GM21423 (cell line): Measurements from ENCODE around the gene KDM4B.

Experiments used
- ATAC-seq: cut with Tn5 transposase; IDR thresholded peaks from one replicate; pipeline ENCODE4 v1.9.1; 2021; ENCODE audit warnings: mild to moderate bottlenecking, moderate library complexity; ENCODE audit not compliant: unreplicated experiment

KDM4B gene

DNA sequence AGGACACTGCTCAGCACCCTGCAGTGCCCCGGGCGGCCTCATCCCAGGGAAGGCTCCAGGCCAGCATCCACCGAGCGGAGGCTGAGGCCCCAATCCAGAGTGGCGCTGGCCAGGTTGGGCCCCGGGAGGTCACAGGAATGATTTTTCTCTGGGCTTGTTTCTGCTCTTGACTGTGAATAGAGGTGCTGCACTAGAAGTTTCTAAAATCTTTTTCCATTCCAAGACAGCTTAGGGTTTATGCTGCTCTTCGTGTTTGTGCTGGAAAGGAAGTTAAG is 15.1 kb downstream of the KDM4B start:
- no peak for ATAC-seq

DNA sequence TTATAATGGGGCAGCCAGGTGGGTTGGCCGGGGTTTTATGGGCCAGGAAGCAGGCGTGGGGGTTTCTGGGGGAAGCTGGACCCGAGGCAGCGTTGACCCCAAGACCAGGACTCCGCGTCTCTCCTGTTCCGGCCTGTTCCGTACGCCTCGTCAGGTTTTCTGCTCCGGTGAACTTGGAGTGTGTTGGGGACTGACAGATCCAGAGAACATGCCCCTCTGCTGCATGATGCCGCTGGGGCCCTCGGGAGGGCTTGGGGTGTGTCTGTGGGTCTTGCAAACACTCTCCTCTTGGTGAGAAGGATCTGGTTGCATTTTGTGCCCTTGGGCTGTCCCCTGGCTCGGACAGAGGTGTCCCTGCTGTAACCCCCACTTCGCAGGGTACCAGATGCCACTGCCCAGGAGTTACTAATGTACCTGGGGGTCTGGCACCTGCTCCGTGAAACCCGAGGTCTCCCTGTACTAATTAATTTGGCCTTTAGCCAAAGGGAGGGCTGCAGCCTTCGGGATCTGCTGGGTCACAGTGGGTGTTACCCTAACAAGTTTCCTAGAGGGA is 15.6 kb downstream of the KDM4B start:
- ATAC-seq, result no peak

DNA sequence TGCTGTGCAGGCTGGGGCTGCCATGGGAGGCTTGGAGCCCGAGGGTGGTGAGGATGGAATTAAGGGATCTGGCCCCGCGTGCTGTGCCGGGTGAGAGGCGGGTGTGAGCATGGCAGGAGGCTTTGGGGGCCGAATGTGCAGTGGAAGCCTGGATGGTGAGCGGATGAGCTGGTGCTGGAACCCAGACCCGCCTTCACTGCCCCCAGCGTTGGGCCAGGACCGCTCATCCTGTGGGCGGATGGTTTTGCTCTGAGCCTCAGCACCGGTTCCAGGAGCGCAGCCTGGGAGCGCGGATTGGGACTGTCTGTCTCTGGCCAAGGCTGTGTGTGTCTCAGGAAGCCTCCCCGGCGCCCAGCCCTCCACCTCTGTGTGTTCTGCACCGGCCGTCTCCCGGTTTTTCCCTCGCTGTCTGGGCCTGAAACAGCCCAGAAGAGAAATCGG is 16.7 kb downstream of the KDM4B start:
- ATAC-seq, result no peak

DNA sequence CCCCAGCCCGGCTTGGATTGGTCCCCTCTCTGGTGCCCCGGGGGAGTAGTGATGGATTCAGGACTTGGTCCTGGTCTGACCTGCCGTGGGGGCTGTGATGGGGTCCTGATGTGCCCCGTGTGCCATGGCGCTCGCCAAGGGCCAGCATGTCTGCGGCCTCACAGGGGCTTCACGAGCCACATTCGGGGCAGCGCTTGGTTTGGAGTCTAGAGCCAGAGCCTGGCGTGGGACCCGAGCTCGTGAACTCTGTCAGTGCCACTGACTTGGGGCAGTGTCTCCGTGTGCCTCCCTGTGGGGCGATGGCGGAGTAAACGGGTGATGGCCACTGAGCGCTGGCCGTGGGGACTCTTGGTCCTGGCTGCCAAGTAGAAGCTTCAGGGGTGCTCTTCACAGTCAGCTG is 17.1 kb downstream of the KDM4B start:
- no peak for ATAC-seq

DNA sequence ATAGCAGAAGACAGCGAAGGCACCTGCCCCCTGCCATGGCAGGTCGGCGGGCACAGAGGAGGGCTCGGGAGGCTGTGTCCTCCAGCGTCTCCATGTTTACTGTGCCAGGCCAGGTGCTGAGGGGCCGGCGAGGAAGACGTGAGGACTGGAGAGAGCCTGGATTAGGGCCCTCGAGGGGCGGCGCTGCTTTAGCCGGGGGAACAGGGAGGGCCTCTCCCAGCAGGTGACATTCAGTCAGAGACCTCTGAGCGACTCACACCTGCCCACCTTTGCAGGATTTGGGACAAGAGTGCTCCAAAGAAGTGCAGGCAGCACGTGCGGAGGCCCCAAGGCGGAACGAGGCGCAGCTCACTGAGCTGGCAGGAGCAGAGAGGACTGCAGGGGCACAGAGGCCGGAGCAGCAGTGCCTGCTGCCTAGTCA is 17.6 kb downstream of the KDM4B start:
- no peak for ATAC-seq

DNA sequence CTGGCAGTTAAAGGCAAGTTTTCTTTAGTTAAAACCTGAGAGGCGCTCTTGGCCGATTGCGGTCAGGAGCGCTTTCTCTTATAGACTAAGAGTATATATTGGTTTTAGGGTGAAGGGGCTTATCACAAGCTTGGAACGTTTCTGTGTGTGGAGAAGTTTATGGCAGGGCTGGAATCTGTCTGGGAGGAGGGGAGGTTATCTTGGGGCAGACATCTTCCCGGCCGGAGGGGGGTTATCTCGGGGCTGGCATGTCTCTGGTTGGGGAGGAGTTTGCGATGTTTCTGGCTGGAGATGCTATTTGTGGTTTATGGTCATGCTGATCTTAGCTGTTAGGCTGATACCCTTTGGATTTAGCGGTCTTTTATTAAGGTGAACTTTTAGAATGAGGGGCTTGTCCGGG is 18.3 kb downstream of the KDM4B start:
- no peak for ATAC-seq

DNA sequence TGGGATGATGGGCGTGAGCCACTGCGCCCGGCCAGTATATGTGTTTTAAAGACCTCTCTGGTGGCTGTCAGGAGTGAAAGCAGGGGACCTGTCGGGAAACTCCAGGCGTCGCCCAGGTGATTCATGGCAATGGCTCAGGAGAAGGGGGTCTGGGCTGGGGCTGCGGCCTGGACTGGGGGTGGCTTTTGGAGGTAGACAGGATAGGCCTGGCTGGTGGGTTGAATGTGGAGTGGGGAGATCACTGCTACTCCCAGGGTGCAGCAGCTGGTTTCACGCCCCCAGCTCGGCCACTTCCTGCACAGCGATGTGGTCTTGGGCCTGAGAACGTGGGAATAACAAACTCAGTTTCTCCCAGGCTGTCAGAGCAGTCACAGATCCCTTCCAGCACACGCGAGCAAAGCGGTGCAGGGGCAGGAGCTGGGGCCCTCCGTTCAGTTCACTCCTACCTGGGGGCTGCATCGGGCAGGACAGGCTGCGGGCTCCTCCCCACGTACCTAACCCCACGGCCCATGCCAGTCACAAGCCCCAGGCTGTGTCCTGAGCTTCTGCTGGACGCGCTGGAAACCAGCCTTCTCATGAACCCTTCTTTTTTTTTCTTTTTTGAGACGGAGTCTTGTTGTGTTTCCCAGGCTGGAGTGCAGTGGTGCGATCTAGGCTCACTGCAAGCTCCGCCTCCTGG is 18.9 kb downstream of the KDM4B start:
- no peak for ATAC-seq

DNA sequence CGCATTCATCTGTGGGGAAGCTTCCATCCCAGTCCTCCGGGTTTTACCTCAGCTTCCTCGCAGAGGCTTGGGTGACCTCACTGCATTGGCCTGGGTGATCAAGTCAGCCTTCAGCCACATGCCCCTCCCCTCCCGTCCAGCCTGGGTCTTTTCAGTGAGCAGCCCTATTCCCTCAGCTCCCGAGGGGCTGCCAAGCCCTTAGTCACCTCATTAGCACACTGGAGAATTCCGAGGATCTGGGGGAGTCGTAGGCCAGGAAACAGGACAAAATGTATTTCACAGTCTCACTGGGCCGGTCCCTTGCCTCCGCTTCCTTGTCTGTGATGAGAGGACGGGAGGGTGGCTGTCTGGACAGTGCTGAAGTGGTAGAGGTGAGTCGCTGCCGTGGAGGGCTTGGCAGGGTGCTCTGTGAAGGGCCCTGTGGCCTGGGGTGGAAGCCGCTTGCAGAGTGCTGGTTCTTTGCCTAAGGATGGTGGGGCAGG is 19.9 kb downstream of the KDM4B start:
- ATAC-seq, result no peak

DNA sequence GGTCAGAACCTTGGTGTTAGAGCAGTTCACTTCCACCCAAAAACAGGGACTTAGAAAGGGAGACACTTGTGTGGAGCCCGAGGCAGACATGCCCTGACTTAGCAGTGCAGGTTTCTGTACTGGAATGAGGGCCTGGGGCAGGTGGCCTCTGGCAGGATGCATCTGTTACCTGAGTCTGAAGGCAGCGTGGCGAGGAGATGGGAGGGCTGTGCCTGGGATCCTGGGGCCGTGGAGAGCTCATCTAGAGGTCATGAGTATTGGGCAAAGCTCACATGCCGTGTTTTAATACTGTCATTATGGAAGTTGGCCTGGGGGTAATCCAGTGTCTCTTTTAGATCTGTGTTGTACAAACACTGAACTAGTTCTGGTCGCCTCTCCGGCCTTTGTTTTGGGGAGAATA is 21.4 kb downstream of the KDM4B start:
- ATAC-seq, result no peak

DNA sequence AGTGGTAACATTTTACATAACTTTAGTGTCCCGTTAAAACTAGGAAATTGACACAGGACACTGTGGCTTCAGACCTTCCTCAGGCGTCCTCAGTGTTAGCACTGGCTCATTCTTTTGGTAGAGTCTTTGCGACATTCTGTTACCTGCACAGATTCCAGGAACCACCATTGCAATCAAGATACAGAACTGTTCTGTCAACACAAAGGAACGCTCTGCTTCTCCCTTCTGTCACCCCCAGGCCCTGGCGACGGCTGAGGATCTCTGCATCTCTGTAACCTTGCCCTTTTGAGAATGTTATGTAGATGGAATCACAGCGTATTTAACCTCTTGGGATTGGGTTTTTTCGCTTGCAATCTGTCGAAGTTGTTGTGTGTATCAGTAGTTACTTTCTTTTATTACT is 22.6 kb downstream of the KDM4B start:
- no peak for ATAC-seq

DNA sequence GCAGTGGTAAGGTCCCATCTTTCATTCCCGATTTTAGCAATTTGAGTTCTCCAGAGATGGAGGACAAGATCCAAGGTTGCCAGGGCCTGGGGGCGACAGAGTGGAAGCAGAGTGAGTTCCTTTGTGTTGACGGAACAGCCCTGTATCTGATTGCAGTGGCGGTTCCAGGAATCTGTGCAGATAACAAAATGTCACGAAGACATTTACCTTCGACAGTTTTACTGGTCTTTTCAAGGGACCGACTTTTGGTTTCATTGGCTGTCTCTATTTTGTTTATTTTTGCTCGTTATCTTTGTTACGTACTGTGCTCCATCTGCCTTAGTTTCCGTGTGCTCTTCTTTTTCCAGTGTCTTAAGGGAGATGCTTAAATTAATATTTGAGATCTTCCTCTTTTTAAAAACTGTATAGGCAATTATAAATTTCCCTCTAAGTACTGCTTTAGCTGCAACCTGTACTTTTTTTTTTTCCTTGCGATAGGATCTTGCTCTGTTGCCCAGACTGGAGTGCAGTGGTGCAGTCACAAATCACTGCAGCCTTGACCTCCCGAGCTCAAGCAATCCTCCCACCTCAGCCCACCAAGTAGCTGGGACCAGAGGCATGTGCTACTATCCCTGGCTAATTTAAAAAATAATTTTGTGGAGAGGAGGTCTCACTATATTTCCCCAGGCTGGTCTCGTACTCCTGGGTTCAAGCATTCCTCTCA is 23.2 kb downstream of the KDM4B start:
- no peak for ATAC-seq

DNA sequence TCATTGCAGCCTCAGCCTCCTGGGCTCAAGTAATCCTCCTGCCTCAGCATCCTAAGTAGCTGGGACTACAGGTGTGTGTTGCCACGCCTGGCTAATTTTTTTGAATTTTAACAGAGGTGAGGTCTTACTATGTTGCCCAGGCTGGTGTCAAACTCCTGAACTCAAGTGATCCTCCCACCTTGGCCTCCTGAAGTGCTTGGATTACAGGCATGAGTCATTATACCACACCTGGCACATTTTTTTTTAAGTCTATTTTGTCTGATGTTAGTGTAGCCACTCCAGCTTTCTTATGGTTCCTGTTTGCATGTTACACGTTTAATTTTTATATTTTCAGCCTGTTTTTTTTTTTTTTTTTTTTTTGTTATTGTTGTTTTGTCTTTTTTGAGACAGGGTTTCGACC is 24.8 kb downstream of the KDM4B start:
- no peak for ATAC-seq

DNA sequence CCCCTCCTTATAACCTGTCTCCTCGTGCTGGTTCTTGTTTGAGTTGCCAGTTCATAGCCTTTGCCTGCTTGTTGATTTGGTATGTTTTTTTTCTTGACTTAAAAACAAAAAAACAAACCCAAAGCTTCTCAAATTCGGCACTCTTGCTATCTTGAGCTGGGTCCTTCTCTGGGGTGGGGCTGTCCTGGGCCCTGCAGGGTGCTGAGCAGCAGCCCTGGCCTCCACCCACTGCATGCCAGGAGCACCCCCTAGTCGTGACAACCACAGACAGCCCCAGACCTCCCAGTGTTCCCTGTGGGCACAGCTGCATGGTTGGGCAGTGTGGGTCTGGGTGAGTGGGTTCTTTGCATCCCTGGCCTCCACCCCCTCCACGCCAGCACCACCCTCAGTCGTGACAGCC is 27.8 kb downstream of the KDM4B start:
- no peak for ATAC-seq

DNA sequence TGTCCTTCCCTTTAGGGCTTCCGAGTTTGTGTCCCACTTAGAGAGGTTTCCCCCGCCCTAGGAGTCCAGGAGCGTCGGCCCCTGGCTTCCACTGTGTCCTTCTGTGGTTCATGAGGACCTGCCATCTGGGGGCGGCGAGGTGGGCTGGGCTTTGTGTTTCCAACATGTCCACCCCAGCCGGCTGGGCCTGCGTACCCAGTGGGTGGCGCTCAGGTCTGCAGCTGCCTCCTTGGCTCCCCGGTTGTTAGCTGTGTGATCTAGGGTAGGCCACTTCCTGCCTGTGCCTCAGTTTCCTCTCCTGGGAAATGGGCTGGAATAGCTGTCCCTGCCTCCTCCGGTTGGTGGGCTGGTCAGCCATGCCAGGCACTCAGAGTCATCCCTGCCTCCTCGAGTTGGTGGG is 28.4 kb downstream of the KDM4B start:
- no peak for ATAC-seq

DNA sequence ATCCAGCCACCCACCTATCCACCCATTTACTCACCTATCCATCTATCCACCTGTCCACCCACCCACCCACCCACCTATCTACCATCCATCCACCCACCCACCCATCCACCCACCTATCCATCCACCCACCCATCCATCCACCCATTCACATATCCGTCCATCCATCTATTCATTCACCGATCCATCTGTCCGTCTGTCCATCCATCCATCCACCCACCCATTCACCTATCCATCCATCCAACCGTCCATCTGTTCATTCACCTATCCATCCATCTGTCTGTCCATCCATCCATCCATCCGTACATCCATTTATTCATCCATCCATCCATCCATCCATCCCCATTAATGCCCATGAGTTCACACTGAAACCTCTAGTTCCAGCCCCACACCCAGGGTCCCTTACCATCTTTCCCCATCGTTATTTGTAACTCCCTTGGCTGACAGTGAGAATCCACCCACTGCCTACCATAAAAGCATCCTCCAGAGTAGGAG is 31.3 kb downstream of the KDM4B start:
- no peak for ATAC-seq

DNA sequence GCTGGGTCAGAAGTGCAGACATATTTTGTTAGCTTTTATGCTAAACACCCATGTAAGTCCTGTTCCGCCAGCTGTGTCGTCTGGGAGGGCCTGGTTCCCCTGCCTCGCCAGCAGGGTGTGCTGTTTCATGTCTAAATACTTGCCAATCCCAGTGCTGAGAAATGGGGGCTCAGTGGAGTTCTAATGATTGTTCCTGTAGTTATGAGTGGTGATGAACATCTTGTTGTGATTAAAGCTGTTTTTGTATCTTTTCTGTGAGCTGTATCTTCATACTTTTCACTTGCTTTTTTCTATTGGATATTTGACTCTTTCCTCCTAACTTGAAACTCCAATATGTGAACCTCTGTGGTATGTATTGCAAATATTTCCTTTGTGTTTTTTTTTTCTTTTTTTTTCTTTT is 32.7 kb downstream of the KDM4B start:
- ATAC-seq, result no peak

DNA sequence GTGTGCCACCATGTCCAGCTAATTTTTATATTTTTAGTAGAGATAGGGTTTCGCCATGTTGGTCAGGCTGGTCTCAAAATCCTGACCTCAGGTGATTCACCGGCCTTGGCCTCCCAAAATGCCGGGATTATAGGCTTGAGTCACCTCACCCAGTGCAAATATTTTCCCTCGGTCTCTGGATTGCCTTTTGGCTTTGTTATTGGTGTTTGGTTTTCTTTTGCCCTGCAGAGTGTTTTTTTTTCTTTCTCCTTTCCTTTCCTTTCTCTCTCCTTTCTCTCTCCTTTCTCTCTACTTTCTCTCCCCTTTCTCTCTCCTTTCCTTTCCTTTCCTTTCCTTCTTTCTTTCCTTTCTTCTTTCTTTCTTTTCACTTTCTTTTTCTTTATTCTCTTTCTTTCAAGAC is 33.2 kb downstream of the KDM4B start:
- ATAC-seq, result no peak

DNA sequence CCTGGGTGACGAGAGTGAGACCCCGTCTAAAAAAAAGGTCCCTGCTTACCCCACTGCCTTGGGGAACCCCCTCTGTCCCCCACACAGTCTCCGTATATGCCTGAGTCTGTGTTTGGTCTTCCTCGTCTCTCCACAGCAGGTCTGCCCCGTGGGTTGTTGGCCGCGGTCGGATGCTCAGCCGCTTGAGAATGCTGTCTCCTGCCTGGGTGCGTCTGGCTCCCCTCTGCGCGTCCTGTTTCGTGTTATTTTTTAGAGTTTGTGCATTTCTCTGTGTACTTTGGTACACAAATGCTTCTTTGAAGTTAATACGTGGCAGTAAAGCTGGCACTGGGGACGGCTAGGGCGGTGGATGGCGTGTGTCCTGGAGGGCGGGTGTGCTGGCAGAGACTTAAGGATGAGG is 34.9 kb downstream of the KDM4B start:
- ATAC-seq, result no peak

DNA sequence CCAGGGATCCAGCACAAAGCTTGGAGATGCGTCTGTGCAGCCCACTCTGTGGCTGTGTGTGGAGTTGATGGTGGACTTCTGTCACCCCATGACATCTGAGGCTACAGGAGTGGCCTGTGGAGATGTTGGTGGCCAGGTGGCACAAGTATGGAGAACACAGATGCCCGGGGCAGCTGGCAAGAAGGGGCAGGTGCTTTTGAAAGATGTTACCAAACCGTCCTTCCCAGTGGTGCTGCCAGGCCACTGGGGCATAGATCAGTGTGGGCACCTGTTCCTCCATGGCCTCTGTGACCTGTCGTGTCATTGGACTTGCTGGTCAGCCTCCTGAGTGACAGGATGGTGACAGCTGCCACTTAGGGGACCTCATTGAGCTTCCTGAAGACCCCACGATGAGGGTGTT is 36.2 kb downstream of the KDM4B start:
- no peak for ATAC-seq

DNA sequence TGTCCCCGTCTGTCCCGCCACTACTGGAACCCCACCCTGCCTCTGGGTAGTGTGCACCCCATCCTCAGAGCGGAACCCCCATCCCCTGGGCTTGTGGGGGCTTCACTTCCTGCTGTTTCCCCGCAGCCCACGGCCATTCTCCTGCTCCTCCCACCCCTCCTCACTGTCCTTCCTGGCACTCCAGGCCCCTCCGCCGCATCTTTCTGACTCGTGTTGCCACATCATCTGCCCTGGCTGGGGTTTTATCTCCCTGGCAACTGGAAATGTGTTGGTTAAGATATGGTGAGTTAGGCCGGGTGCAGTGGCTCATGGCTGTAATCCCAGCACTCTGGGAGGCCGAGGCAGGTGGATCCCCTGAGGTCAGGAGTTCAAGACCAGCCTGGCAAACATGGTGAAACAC is 37.3 kb downstream of the KDM4B start:
- no peak for ATAC-seq

DNA sequence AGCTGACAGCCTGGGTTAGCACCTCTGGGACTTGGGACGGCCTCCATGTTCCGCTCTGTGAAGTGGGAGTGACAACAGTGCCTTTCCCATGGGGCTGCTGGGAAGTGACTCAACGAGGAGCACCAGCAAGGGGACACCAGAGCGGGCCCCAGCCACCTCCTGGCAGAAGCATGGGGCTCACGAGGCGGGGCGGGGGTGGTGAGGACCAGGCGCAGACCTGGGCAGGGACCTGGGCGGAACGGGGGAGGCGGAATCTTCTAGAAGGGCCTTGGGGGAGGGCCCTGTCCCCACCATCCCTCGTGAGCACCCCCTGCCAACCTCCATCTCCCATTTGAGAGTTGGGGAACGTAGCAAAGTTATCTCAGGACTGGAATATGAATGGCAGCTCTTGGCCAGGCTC is 37.9 kb downstream of the KDM4B start:
- ATAC-seq, result no peak

DNA sequence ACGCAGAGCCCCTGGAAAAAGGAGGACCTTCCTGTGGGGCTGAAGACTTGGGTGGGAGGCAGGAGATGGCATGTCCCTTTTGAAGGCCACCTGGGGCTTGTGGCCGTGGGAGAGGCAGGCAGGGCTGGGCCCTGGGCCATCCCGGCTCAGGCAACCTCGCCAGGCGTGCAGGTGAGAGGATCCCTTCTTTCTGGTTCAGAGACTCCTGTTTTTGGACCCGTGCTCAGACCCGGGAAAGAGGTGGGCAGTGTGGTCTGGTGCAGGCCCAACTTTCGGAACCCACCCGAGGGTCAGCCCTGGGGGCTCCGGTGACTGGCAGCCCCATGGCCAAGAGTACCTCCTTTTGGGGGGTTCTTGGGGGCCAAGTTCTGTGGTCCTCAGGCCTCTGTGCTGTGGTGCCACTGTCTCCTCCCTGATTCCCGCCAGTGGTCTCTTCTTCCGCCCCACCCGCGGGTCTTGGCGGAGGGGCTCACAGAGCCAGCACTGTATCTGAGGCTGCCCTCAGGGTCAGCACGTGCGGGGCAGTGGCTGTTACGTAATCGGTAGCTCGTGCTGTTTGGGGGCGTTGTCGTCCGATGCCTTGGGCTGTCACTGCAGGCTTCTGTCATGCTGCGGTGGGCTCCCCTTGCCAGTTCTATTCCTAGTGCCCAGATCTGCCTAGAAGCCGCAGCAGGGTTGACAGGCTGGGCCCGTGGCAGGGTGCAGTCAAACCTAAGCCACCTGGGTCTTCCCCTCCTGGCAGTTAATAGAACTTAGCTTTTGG is 42.7 kb downstream of the KDM4B start:
- ATAC-seq, result no peak
